ENCODE measurements around the gene GUCY1A2.

Gene GUCY1A2

GRCh38 chr11:106627694-106628093, 390.6 kb downstream of the GUCY1A2 start:
- H2BK120ac ChIP-seq (ENCODE audit: low read depth, low read length), result no peak overlapping the region
- no peaks in the 10 kb centered on the region for H3K36me3 ChIP-seq (ENCODE audit: control insufficient read depth in 1 of 2, insufficient read depth in 2 of 2, low read depth in 1 of 2, low read length in 2 of 2)
- no peak overlapping the region for H2BK12ac ChIP-seq (ENCODE audit: low read length in 2 of 2)
- H3K27ac ChIP-seq (ENCODE audit: low read length, poor library complexity, severe bottlenecking), result no peak overlapping the region
- no peak overlapping the region for H3K4ac ChIP-seq (ENCODE audit: low read depth in 1 of 2, low read length in 2 of 2)
- H3K4me1 ChIP-seq (ENCODE audit: control insufficient read depth, insufficient read depth, low read depth, low read length), result no peaks in the 10 kb centered on the region
- H3K4me3 ChIP-seq (ENCODE audit: insufficient read depth in 1 of 2, low read depth in 1 of 2, low read length in 2 of 2), result no peak overlapping the region
- H4K91ac ChIP-seq (ENCODE audit: low read length), result no peak overlapping the region
- WGBS, result 94% methylated on average over 4 of the region's 6 CpGs
- DNase-seq, result no peak
- H2BK15ac ChIP-seq (ENCODE audit: low read depth, poor library complexity, severe bottlenecking), result no peak overlapping the region
- no peak overlapping the region for H3K9ac ChIP-seq (ENCODE audit: low read length)
- H2AK5ac ChIP-seq (ENCODE audit: low read length, severe bottlenecking), result no peak overlapping the region
- H3K23ac ChIP-seq (ENCODE audit: low read length in 2 of 2), result no peak overlapping the region
- no peak overlapping the region for H3K4me2 ChIP-seq (ENCODE audit: low read length, poor library complexity, severe bottlenecking)
- H3K18ac ChIP-seq (ENCODE audit: low read depth in 1 of 2, low read length in 2 of 2), result no peak overlapping the region
- no peaks in the 10 kb centered on the region for H3K79me1 ChIP-seq (replicated peaks; ENCODE audit: low read length, poor library complexity, severe bottlenecking)
- no peak overlapping the region for H4K8ac ChIP-seq (ENCODE audit: low read length)
- H2BK5ac ChIP-seq (ENCODE audit: low read depth, low read length, poor library complexity, severe bottlenecking), result no peak overlapping the region
- H3K14ac ChIP-seq (ENCODE audit: low read length in 2 of 2), result no peak overlapping the region
- no peaks in the 10 kb centered on the region for H3K27me3 ChIP-seq (ENCODE audit: control insufficient read depth in 1 of 2, insufficient read depth in 1 of 2, low read length in 2 of 2)
- no peaks in the 10 kb centered on the region for H3K9me3 ChIP-seq (ENCODE audit: control insufficient read depth, low read length)
- no peak overlapping the region for H2AFZ ChIP-seq (ENCODE audit: low read depth, low read length)

GRCh38 chr11:106625566-106625965, 392.7 kb downstream of the GUCY1A2 start:
- no peak for DNase-seq
- Histone ChIP-seq H4K8ac (ENCODE audit: low read length) (no peak overlapping the region), H4K91ac (ENCODE audit: low read length) (no peak overlapping the region), H3K4me3 (ENCODE audit: insufficient read depth in 1 of 2, low read depth in 1 of 2, low read length in 2 of 2) (no peak overlapping the region), H3K36me3 (ENCODE audit: control insufficient read depth in 1 of 2, insufficient read depth in 2 of 2, low read depth in 1 of 2, low read length in 2 of 2) (no peaks in the 10 kb centered on the region), H3K27me3 (ENCODE audit: control insufficient read depth in 1 of 2, insufficient read depth in 1 of 2, low read length in 2 of 2) (no peaks in the 10 kb centered on the region), H3K4me1 (ENCODE audit: control insufficient read depth, insufficient read depth, low read depth, low read length) (no peaks in the 10 kb centered on the region), H2BK120ac (ENCODE audit: low read depth, low read length) (no peak overlapping the region), H3K9ac (ENCODE audit: low read length) (no peak overlapping the region), H3K18ac (ENCODE audit: low read depth in 1 of 2, low read length in 2 of 2) (no peak overlapping the region), H3K4me2 (ENCODE audit: low read length, poor library complexity, severe bottlenecking) (no peak overlapping the region), H3K14ac (ENCODE audit: low read length in 2 of 2) (no peak overlapping the region), H2BK15ac (ENCODE audit: low read depth, poor library complexity, severe bottlenecking) (no peak overlapping the region), H3K4ac (ENCODE audit: low read depth in 1 of 2, low read length in 2 of 2) (no peak overlapping the region), H3K23ac (ENCODE audit: low read length in 2 of 2) (no peak overlapping the region), H2BK5ac (ENCODE audit: low read depth, low read length, poor library complexity, severe bottlenecking) (no peak overlapping the region), H2AK5ac (ENCODE audit: low read length, severe bottlenecking) (no peak overlapping the region), H3K27ac (ENCODE audit: low read length, poor library complexity, severe bottlenecking) (no peak overlapping the region), H2AFZ (ENCODE audit: low read depth, low read length) (no peak overlapping the region), H3K9me3 (ENCODE audit: control insufficient read depth, low read length) (no peaks in the 10 kb centered on the region), H2BK12ac (ENCODE audit: low read length in 2 of 2) (no peak overlapping the region), H3K79me1 (replicated peaks; ENCODE audit: low read length, poor library complexity, severe bottlenecking) (no peaks in the 10 kb centered on the region)
- 92% methylated on average over 3 of the region's 3 CpGs for WGBS

GRCh38 chr11:106624377-106624776, 393.9 kb downstream of the GUCY1A2 start:
- no peak overlapping the region for H3K4me3 ChIP-seq (ENCODE audit: insufficient read depth in 1 of 2, low read depth in 1 of 2, low read length in 2 of 2)
- H3K9ac ChIP-seq (ENCODE audit: low read length), result no peak overlapping the region
- H3K36me3 ChIP-seq (ENCODE audit: control insufficient read depth in 1 of 2, insufficient read depth in 2 of 2, low read depth in 1 of 2, low read length in 2 of 2), result no peaks in the 10 kb centered on the region
- H3K27me3 ChIP-seq (ENCODE audit: control insufficient read depth in 1 of 2, insufficient read depth in 1 of 2, low read length in 2 of 2), result no peaks in the 10 kb centered on the region
- H3K14ac ChIP-seq (ENCODE audit: low read length in 2 of 2), result no peak overlapping the region
- 93% methylated on average over 3 of the region's 3 CpGs for WGBS
- no peak overlapping the region for H2AFZ ChIP-seq (ENCODE audit: low read depth, low read length)
- H3K4me2 ChIP-seq (ENCODE audit: low read length, poor library complexity, severe bottlenecking), result no peak overlapping the region
- H3K27ac ChIP-seq (ENCODE audit: low read length, poor library complexity, severe bottlenecking), result no peak overlapping the region
- H2AK5ac ChIP-seq (ENCODE audit: low read length, severe bottlenecking), result no peak overlapping the region
- H2BK5ac ChIP-seq (ENCODE audit: low read depth, low read length, poor library complexity, severe bottlenecking), result no peak overlapping the region
- H4K91ac ChIP-seq (ENCODE audit: low read length), result no peak overlapping the region
- H3K18ac ChIP-seq (ENCODE audit: low read depth in 1 of 2, low read length in 2 of 2), result no peak overlapping the region
- DNase-seq, result no peak
- no peak overlapping the region for H2BK15ac ChIP-seq (ENCODE audit: low read depth, poor library complexity, severe bottlenecking)
- H3K23ac ChIP-seq (ENCODE audit: low read length in 2 of 2), result no peak overlapping the region
- no peak overlapping the region for H4K8ac ChIP-seq (ENCODE audit: low read length)
- H3K79me1 ChIP-seq (replicated peaks; ENCODE audit: low read length, poor library complexity, severe bottlenecking), result no peaks in the 10 kb centered on the region
- no peaks in the 10 kb centered on the region for H3K9me3 ChIP-seq (ENCODE audit: control insufficient read depth, low read length)
- no peaks in the 10 kb centered on the region for H3K4me1 ChIP-seq (ENCODE audit: control insufficient read depth, insufficient read depth, low read depth, low read length)
- no peak overlapping the region for H2BK12ac ChIP-seq (ENCODE audit: low read length in 2 of 2)
- H3K4ac ChIP-seq (ENCODE audit: low read depth in 1 of 2, low read length in 2 of 2), result no peak overlapping the region
- H2BK120ac ChIP-seq (ENCODE audit: low read depth, low read length), result no peak overlapping the region
